SK-N-SH treated with all-trans-retinoic acid at 6 μM for 48 hours (cell line): ENCODE measurements around the gene RBMS1.

Experiments
- ARNTL ChIP-seq: fragments of 450-650 bp; formaldehyde crosslinking; IDR thresholded peaks from 2 replicates; pipeline ENCODE4 v1.5.0; 2020; ENCODE audit warnings: low read depth, mild to moderate bottlenecking, moderate library complexity, borderline replicate concordance
- BACH2 ChIP-seq: fragments of 250-450 bp; sonication (Bioruptor Pico); IDR thresholded peaks from 2 replicates; pipeline ENCODE4 v1.9.0; 2021; ENCODE audit warnings: mild to moderate bottlenecking, borderline replicate concordance
- RARB ChIP-seq: fragments of 250-450 bp; sonication (Bioruptor Pico); IDR thresholded peaks from 2 replicates; pipeline ENCODE4 v1.8.0; 2021; ENCODE audit warnings: mild to moderate bottlenecking, moderate library complexity
- ZFP30 ChIP-seq: fragments of 450-650 bp; formaldehyde crosslinking; IDR thresholded peaks from 2 replicates; pipeline ENCODE4 v1.5.0; 2022; ENCODE audit warnings: mild to moderate bottlenecking, moderate library complexity
- TF ChIP-seq, protein P1 (sequence below): fragments of 250-450 bp; sonication (Bioruptor Pico); IDR thresholded peaks from 2 replicates; pipeline ENCODE4 v1.8.0; 2020; ENCODE audit warnings: mild to moderate bottlenecking, moderate library complexity, borderline replicate concordance
- TF ChIP-seq, protein P2 (sequence below): fragments of 250-450 bp; sonication (Bioruptor Pico); IDR thresholded peaks from 2 replicates; pipeline ENCODE4 v1.8.0; 2021; ENCODE audit warnings: low read depth, mild to moderate bottlenecking, moderate library complexity, borderline replicate concordance

DNA sequence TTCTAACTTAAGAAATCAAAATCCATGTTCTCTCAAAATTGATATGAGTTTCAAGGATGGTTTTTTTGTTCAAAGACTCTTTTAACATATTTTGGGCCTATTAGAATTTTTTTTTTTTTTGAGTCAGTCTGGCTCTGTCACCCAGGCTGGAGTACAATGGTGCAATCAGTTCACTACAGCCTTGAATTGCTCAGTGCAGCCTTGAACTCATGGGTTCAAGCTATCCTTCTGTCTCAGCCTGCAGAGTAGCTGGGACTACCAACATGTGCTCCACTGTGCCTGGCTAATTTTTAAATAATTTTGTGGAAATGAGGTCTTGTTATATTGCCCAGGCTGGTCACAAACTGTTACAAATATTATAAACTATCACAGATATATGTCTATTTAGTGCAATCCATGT is 40.6 kb upstream of the RBMS1 start:
- TF ChIP-seq RARB (CRISPR knock-in tag) (no peak), BACH2 (CRISPR knock-in tag) (no peak), ARNTL (CRISPR knock-in tag) (no peak), ZFP30 (CRISPR knock-in tag) (no peak)
- TF ChIP-seq, protein P1, sequence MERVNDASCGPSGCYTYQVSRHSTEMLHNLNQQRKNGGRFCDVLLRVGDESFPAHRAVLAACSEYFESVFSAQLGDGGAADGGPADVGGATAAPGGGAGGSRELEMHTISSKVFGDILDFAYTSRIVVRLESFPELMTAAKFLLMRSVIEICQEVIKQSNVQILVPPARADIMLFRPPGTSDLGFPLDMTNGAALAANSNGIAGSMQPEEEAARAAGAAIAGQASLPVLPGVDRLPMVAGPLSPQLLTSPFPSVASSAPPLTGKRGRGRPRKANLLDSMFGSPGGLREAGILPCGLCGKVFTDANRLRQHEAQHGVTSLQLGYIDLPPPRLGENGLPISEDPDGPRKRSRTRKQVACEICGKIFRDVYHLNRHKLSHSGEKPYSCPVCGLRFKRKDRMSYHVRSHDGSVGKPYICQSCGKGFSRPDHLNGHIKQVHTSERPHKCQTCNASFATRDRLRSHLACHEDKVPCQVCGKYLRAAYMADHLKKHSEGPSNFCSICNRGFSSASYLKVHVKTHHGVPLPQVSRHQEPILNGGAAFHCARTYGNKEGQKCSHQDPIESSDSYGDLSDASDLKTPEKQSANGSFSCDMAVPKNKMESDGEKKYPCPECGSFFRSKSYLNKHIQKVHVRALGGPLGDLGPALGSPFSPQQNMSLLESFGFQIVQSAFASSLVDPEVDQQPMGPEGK (CRISPR knock-in tag), result no peak
- TF ChIP-seq, protein P2, sequence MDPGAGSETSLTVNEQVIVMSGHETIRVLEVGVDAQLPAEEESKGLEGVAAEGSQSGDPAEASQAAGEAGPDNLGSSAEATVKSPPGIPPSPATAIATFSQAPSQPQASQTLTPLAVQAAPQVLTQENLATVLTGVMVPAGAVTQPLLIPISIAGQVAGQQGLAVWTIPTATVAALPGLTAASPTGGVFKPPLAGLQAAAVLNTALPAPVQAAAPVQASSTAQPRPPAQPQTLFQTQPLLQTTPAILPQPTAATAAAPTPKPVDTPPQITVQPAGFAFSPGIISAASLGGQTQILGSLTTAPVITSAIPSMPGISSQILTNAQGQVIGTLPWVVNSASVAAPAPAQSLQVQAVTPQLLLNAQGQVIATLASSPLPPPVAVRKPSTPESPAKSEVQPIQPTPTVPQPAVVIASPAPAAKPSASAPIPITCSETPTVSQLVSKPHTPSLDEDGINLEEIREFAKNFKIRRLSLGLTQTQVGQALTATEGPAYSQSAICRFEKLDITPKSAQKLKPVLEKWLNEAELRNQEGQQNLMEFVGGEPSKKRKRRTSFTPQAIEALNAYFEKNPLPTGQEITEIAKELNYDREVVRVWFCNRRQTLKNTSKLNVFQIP, result no peak
